GM21526 (cell line): Measurements from ENCODE around the gene SERAC1.
"Not testable (repeated sequence)": the region's sequence is repeated elsewhere in the genome, so short reads cannot be mapped to it uniquely, and the experiment has no call there.

ENCODE experiments used
- ATAC-seq: cut with Tn5 transposase; IDR thresholded peaks from one replicate; pipeline ENCODE4 v1.9.1; 2021; ENCODE audit warnings: moderate library complexity; ENCODE audit not compliant: unreplicated experiment, low FRiP score

SERAC1 gene

DNA sequence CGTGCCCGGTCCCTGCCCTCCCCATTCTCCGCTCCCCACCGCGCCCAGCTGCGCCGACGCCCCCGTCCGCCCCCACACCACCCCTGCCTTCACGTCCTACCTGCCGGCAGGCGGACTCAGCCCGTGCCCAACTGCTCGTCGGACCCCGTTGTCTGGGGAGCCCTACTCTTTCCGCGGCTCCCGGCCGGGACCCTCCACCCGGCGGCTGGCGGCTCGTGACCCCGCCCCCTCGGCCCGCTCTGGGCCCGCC is at the start of gene SERAC1:
SERAC1 (minus strand) TSS at position 223 of the 250 bp plus-strand sequence. CDS start 9,899 bp downstream, outside the sequence.
- peak; percentile 36 for ATAC-seq

DNA sequence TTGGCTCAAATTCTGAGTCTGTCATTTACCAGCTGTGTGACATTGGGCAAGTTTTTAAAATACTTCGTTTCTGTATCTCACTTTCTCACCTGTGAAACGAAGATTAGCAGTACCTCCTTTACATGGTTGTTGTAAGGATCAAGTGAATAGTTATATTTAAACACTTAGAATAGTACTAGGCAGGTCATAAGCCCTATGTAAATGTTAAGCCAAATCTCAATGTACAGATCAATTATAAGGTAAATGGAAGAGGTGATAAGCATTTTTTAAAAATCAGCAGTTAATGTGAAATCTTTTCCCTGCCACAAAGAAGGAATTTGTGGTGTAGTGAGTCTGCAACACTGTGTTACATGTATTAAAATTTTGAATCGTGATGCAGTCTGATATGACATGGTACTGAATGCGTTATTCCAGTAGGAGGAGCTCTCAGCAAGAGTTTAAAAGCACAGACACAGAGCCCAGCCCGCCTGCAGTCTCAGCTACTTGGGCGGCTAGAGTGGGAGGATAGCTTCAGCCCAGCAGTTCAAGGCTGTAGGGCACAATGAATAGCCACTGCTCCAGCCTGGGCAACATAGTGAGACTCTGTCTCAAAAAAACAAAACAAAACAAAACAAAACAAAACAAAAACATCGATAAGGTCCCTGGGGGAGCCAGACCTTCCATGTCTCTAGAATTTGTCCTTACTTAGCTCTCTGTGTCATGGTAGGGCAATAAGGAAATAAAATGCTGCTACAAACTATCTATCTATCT is 46.0 kb upstream of the SERAC1 start:
- ATAC-seq: peak; percentile 83

DNA sequence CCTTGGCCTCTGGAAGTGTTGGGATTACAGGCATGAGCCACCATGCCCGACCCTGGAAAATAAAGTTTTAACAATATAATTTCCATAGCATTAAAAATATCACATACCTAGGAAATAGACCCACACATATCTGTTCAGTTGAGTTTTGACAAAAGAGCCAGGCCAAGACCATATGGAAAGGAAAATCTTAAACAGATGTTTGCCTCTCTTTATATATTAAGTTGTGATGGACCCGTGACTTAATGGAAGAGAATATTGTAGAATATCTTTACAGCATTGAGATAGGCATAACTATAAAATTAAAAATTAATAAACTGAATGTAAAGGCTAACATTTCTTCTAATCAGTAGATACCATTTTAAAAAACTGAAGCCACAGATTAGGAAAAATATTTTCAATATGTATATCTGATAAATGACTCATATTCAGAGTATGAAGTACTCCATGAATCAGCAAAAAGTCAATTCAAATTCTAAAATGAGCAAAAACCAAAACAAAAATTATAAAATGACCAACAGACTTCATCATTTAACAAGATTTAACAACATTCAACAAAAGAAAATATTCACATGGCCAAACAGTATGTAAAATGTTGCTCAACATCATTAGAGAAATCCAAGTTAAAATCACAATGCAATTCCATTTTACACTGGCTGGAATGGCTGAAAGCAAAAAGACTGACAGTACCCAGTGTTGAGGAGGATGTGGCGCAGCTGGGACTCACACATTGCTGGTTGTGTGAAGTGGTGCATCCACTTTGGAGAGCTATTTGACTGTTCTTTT is 43.4 kb upstream of the SERAC1 start:
- ATAC-seq: no peak

DNA sequence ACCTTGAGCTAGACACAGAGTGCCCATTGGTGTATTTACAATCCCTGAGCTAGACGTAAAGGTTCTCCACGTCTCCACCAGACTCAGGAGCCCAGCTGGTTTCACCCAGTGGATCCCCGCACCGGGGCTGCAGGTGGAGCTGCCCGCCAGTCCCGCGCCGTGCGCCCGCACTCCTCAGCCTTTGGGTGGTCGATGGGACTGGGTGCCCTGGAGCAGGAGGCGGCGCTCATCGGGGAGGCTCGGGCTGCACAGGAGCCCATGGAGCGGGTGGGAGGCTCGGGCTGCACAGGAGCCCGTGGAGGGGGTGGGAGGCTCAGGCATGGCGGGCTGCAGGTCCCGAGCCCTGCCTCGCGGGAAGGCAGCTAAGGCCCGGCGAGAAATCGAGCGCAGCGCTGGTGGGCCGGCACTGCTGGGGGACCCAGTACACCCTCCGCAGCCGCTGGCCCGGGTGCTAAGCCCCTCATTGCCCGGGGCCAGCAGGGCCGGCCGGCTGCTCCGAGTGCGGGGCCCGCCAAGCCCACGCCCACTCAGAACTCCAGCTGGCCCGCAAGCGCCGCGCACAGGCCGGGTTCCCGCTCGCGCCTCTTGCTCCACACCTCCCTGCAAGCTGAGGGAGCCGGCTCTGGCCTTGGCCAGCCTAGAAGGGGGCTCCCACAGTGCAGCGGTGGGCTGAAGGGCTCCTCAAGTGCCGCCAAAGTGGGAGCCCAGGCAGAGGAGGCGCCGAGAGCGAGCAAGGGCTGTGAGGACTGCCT is 41.7 kb upstream of the SERAC1 start:
- not testable (repeated sequence) for ATAC-seq

DNA sequence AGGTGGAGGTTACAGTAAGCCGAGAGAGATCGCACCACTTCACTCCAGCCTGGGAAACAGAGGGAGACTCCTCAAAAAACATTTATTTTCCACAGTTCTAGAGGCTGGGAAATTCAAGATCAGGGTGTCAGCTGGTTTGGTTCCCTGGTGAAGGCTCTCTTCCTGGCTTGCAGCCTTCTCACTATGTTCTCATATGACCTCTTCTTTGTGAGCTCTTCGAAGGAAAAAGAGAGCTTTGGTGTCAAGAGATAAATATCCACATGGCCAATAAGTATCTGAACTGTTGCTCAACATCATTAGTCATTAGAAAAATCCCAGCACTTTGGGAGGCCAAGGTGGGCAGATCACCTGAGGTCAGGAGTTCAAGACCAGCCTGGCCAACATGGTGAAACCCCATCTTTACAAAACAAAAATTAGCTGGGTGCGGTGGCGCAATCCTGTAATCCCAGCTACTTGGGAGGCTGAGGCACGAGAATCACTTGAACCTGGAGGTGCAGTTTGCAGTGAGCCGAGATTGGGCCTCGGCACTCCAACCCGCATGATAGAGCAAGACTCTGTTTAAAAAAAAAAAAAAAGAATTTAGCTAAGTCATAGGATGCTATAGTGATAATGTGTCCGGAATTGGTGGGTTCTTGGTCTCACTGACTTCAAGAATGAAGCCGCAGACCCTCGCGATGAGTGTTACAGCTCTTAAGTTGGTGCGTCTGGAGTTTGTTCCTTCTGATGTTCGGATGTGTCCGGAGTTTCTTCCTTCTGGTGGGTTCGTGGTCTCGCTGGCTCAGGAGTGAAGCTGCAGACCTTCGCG is 40.4 kb upstream of the SERAC1 start:
- ATAC-seq: not testable (repeated sequence)

DNA sequence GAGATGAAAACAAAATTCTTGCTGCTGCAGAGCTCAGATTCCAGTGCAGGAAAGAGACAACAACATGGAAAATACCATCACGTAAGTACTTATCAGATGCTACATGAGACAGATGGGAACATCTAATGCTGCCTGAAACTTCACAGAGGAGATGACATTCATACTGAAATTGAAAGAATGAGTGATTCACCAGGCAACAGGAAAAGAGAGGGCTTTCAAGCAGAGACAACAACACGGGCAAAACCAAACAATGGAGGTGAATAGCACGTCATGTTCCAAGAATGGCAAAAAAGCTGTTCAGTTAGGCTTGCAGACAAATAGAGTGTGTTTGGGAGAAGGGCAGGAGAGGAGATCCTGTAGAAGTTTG is 39.3 kb upstream of the SERAC1 start:
- peak; percentile 93 for ATAC-seq

DNA sequence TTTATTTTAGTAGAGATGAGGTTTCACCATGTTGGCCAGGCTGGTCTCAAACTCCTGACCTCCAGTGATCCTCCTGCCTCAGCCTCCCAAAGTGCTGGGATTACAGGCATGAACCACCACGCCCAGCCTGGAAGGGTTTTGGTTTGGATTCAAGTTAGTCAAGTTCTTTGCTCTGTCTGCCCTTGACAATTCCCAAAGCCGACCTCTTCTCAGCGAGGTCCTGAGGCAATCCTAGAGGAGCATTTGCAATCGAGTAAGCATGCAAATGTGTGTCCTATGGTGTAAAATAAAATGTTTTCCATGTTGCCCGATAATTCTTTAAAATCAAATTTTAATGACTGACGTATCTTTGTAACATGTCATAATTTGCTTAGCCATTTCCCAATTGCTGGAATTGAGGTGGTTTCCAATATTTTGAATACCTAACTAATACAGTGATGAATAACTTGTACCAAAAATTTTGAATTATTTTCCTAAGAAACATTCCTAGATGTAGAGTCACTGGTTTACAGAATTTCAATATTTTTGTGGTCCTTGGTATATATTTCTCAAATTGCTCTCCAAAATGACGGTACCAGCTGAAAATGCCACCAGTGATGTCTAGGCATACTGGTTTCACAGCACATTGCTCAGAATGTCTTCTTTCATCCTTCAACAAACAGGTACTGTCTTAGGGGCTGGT is 38.8 kb upstream of the SERAC1 start:
- ATAC-seq: no peak

DNA sequence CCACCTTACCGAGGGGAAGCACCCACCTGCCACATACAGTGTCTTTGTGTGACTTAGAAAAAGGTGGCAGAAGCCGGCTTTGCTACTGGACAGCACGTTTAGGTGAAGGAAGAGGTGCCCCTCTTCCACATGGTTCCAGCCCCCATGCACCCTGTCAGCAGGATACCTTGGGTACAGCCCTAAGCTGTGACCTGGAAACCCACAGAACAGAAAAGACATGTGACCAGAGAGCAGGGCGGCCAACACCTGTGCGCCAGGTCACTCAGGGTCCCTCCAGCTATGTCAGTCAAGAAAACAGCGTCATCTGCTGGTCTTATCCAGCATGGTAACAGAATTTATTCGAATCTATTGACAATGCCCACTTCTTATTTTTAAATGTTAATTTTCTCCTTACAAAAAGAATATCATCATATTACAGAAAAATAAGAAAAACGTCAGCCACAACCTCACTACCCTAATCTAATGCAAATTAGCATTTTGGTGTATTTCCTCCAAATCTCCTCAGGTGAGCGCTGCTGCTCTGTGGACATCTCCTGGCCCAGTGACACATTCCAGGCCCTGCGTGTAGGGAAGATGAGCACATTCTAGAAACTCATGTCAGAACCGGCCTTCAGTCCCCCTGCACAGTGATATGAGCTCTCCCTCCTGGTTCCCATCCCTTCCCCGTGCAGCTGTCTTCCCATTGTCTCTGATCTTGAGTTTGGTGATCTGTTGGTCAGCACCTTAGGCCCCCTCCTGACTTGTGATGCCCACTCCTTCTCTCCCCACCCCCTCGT is 37.3 kb upstream of the SERAC1 start:
- no peak for ATAC-seq

DNA sequence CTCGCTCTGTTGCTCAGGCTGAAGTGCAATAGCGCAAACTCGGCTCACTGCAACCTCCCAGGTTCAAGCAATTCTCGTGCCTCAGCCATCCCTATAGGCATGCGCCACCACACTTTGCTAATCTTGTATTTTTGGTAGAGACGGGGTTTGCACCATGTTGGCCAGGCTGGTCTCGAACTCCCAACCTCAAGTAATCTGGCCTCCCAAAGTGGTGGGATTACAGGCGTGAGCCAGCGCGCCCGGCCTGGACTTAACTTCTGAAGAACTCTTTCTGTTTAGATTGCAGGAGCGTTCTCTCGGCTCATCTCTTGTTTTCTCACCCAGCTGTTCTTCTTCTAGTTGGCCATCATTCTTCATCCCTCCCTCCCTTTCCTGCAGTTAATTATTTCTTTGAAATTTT is 30.4 kb upstream of the SERAC1 start:
- ATAC-seq: no peak

DNA sequence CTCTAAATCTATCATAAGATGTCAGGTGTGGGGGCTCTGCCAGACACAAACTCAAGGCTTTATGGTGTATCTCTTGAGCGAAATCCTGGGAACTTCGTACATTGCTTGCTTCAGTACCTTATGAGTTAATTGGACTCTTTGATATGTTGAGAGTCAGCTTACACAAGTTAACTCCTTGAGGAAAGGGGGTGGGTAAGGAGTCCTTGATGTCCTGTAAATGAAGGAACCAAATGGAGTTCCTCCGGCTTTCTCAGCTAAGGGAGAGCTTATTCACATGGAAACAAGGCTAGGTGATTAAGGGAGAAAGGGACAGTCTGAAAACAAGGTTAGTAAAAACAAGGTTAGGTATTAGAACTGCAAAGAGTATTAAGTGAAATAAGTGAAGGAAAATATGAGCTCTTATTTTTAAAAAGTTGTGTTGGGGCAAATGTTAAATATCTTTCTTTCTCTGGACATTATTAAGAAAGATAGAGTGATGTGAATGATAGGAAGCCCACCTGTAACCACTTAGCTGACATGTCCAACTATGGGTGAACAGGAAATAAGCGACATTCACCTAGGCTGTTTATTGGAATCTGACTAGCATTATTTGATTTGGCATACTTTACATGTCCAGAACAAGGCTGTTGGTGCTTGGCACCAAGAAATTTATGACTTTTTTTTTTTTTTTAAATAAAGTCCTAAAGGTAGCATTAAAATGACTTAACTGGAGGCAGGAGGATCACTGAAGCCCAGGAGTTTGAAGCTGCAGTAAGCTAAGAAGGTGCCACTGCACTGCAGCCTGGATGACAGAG is 26.6 kb upstream of the SERAC1 start:
- no peak for ATAC-seq

DNA sequence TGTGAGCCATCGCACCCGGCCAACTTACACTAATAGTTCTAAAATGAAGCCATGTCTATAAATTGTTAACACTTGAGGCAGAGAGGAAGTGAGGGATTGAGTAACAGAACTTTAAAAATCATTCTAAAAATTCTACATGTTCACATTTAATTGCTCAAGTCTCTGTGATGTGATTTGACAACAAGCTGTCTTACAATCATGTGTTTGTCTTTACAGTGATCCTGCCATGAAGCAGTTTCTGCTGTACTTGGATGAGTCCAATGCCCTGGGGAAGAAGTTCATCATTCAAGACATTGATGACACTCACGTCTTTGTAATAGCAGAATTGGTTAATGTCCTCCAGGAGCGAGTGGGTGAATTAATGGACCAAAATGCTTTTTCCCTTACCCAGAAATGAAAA is 23.7 kb upstream of the SERAC1 start:
- ATAC-seq: no peak

DNA sequence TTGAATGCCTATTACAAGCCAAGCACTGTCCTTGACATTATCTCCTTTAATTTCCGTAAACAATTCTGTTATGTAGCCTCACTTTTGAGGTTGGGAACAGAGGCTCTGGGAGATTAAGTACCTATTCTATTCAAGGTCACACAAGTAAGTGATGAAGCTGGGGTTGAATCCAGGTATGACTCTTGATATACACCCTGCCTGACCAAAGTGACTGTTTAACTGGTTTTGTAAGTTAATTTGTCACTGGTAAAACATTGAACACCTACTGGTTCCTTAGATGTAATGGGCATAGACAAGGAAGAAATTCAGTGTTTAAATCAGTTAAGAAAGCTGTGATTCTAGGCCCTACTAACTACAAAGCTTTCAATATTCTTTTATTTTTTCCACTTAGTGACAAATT is 23.0 kb upstream of the SERAC1 start:
- no peak for ATAC-seq

DNA sequence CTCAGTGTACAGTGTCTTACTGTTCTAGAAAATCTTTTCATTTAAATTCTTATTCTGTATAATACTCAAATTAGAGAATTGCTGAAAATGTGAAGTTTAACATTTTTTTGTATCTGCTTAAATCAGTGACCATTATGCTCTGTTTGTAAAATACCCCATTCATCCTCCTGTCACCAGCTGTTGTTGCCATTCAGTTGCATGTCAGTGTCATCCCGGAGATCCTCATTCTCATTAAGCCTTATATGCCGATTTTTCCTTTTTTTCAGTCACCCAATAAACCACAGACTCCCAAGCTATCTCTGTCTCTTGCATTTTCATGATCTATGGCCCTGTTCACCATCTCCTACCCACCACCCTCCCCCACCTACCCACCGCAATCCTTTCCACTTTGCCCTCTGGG is 20.5 kb upstream of the SERAC1 start:
- ATAC-seq: no peak

DNA sequence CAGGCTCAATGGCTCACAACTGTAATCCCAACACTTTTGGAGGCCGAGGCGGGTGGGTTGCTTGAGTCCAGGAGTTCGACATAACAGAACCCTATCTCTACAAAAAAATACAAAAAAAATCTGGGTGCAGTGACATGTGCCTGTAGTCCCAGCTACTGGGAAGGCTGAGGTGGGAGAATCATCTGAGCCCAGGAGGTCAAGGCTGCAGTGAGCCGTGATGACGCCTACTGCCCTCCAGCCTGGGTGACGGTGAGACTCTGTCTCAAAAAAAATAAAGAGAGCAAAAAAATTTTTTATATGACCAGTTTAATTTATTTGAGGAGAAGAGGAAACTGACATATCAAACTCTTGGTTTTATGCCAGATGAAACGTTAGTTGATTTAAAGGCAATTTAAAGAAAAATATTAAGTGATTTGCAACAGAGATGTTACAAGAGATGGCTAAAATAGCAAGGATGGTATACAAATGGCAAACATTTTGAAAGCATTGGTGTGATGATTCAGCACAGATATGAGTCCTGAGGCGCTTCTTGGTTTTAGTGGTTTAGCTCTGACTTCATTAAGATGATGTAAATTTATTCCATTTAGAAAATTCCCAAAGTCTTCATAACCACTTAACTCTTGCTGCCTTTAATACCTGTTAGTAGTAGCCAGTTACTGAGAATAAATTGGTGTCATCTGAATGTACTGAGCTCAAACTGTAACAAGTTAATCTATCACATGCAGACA is 17.8 kb upstream of the SERAC1 start:
- no peak for ATAC-seq

DNA sequence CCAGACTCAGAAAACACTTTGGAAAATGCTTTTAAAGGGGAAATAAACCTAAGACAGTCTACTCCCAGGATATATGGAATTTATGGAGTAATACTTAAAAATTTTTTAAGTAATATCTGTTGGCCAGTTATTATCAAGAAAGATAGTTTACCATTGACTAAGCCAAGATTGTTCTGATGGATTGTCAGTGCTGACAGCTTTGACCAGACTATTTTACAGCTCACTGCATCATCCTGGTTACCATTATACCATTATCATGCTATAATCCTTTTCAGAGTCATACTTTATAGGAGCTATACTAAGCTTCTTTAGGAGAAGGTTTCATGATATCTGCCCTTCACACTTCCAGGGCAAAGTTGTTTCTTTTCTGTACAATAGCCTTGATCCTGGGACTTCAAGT is 16.5 kb upstream of the SERAC1 start:
- no peak for ATAC-seq

DNA sequence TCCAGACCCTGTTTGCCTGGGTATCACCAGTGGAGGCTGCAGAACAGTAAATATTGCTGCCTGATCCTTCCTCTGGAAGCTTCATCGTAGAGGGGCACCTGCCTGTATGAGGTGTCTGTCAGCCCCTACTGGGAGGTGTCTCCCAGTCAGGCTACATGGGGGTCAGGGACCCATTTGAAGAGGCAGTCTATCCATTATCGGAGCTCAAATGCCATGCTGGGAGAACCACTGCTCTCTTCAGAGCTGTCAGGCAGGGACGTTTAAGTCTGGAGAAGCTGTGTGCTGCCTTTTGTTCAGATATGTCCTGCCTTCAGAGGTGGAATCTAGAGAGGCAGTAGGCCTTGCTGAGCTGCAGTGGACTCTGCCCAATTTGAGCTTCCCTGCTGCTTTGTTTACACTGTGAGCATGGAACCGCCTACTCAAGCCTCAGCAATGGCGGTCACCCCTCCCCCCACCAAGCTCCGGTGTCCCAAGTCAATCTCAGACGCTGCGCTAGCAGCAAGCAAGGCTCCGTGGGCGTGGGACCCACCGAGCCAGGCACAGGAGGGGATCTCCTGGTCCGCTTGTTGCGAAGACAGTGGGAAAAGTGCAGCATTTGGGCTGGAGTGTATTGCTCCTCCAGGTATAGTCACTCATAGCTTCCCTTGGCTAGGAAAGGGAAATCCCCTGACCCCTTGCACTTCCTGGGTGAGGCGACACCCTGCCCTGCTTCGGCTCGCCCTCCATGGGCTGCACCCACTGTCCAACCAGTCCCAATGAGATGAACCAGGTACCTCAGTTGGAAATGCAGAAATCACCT is 15.3 kb upstream of the SERAC1 start:
- ATAC-seq: not testable (repeated sequence)

DNA sequence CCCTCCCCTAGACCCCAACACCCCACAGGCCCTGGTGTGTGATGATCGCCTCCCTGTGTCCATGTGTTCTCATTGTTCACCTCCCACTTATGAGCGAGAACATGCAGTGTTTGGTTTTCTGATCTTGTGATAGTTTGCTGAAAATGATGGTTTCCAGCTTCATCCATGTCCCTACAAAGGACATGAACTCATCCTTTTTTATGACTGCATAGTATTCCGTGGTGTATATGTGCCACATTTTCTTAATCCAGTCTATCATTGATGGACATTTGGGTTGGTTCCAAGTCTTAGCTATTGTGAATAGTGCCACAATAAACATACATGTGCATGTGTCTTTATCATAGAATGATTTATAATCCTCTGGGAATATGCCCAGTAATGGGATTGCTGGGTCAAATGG is 9.7 kb upstream of the SERAC1 start:
- ATAC-seq: not testable (repeated sequence)
